HepG2 (cell line): Measurements from ENCODE around the gene KCNJ6.

ENCODE experiments used
- CCDC6 ChIP-seq: sonication (generic); formaldehyde crosslinking; IDR thresholded peaks from 2 replicates; pipeline ENCODE4 v1.8.1; 2022; ENCODE audit warnings: mild to moderate bottlenecking, missing genetic modification reagents, moderate library complexity
- RAD21 ChIP-seq: fragments of 450-650 bp; formaldehyde crosslinking; IDR thresholded peaks from 2 replicates; pipeline ENCODE4 v1.5.0; 2020; ENCODE audit warnings: mild to moderate bottlenecking
- ZNF232 ChIP-seq: sonication (generic); formaldehyde crosslinking; IDR thresholded peaks from 2 replicates; pipeline ENCODE4 v1.4.0; 2020; ENCODE audit warnings: missing genetic modification reagents, borderline replicate concordance
- ZNF296 ChIP-seq: sonication (generic); formaldehyde crosslinking; conservative IDR thresholded peaks from 2 replicates; pipeline ENCODE4 v1.5.0; 2020; ENCODE audit warnings: mild to moderate bottlenecking, missing genetic modification reagents
- ZNF530 ChIP-seq: sonication (generic); formaldehyde crosslinking; IDR thresholded peaks from 2 replicates; pipeline ENCODE4 v1.5.0; 2020; ENCODE audit warnings: low read depth, mild to moderate bottlenecking, missing genetic modification reagents
- TF ChIP-seq, protein P1 (sequence below): IDR thresholded peaks from 2 replicates; pipeline ENCODE4 v1.6.1; 2012; ENCODE audit warnings: inconsistent platforms
- TF ChIP-seq, protein P2 (sequence below): sonication (generic); formaldehyde crosslinking; conservative IDR thresholded peaks from 2 replicates; pipeline ENCODE4 v1.8.1; 2023; ENCODE audit warnings: missing genetic modification reagents

DNA sequence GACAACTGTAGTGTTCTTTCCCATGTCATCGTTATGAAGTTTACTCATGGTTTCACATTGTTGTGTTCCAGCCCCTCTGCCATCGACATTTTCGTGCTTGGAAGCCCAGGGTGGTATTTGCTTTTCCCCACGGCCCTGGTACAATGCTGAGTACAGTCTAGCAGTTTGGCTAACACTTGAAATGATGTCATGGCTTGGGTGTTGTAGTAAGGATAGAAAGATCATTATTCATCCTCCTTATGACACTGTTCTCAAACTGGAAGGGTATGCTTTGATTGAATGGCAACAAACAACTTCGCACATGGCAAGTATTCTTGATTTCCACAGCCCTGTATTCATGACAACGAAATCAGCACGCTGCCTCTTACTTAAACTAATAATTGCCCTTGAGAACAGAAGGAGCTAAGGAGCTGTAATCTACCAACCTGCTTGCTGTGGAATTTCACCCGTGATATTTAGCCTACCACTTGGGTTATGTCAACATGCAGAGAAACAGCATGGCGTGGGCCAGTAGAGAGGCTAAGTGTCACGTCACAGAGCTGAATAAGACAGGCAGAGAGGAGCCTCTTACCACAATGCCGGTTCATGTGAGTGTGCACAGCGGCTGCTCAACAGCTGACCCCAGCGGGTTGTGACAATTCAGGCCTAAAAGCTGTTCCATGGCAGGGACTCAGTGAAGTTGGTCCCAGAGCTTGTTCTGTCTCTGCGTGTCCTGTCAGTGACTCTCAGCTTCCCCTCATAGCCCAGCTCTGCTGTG lies 73.9 kb downstream of the KCNJ6 start:
- no peak for TF ChIP-seq ZNF232
- no peak for TF ChIP-seq CCDC6 (CRISPR knock-in tag)
- TF ChIP-seq, protein P1, sequence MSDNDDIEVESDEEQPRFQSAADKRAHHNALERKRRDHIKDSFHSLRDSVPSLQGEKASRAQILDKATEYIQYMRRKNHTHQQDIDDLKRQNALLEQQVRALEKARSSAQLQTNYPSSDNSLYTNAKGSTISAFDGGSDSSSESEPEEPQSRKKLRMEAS: no peak
- no peak for TF ChIP-seq ZNF530 (CRISPR knock-in tag)
- no peak for TF ChIP-seq RAD21 (CRISPR knock-in tag)
- TF ChIP-seq, protein P2, sequence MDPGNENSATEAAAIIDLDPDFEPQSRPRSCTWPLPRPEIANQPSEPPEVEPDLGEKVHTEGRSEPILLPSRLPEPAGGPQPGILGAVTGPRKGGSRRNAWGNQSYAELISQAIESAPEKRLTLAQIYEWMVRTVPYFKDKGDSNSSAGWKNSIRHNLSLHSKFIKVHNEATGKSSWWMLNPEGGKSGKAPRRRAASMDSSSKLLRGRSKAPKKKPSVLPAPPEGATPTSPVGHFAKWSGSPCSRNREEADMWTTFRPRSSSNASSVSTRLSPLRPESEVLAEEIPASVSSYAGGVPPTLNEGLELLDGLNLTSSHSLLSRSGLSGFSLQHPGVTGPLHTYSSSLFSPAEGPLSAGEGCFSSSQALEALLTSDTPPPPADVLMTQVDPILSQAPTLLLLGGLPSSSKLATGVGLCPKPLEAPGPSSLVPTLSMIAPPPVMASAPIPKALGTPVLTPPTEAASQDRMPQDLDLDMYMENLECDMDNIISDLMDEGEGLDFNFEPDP: no peak
- TF ChIP-seq ZNF296 (CRISPR knock-in tag): no peak
